Activated T-helper 2 cell treated with anti-CD3 and anti-CD28 coated beads, Interferon-gamma antibody, Interleukin-2, Interleukin-4, amounts not matched to agents 10 μg/mL and 5 μg/mL and 100 μg/mL, durations not matched to agents 14 hours and 24 hours and 36 hours (primary cell): ENCODE data around the gene DCP1B. TPM values are rescaled to one million over a fixed set of nuclear protein-coding genes. Genes with fewer than 3 reads are reported as not detected.

Experiments
- DNase-seq: peaks from one replicate; pipeline ENCODE4 v3.0.0; 2021; ENCODE audit warnings: low spot score
- H3K27ac Mint-ChIP-seq: one replicate; pipeline ENCODE4 v1.8.0; 2021; ENCODE audit warnings: mixed read lengths
- H3K27me3 Mint-ChIP-seq: one replicate; pipeline ENCODE4 v1.8.0; 2021; ENCODE audit warnings: low read depth, mixed read lengths
- H3K36me3 Mint-ChIP-seq: one replicate; pipeline ENCODE4 v1.8.0; 2021; ENCODE audit warnings: low read depth, mixed read lengths
- H3K4me1 Mint-ChIP-seq: one replicate; pipeline ENCODE4 v1.8.0; 2021; ENCODE audit warnings: low read depth, mixed read lengths
- H3K4me3 Mint-ChIP-seq: one replicate; pipeline ENCODE4 v1.8.0; 2021; ENCODE audit warnings: low read depth, mild to moderate bottlenecking, moderate library complexity, mixed read lengths
- H3K9me3 Mint-ChIP-seq: one replicate; pipeline ENCODE4 v1.8.0; 2021; ENCODE audit warnings: mixed read lengths
- intact Hi-C: fragments of 100-400 bp; cut with micrococcal nuclease; formaldehyde crosslinking; loops from one replicate; pipeline ENCODE4 v1.15.1; 2023
- total RNA-seq: library from RNA; stranded (reverse); gene quantifications from 2 replicates; pipeline ENCODE4 v1.2.3, GENCODE V29; 2022

Gene DCP1B
- total RNA-seq, 1 donor from 2014 or later, result 9.2 TPM

GRCh38 chr12:2034633-2035430 lies 30.6 kb upstream of the DCP1B start:
- Mint-ChIP-seq H3K27ac (no peak overlapping the region), H3K36me3 (no peaks in the 10 kb centered on the region), H3K4me3 (peak overlapping the region; percentile 38), H3K4me1 (peaks cover 11% of the 10 kb centered on the region), H3K9me3 (no peaks in the 10 kb centered on the region), H3K27me3 (peaks cover 53% of the 10 kb centered on the region)
- intact Hi-C loops, result loop anchor here (2.0 to 10.0 kb wide), 2 partner anchors 238 to 380 kb away; no protein-coding TSS in a partner anchor
- DNase-seq, result peak; percentile 79

- no peaks in the 10 kb centered on the region for H3K36me3 Mint-ChIP-seq
- H3K4me1 Mint-ChIP-seq, result peaks cover 11% of the 10 kb centered on the region
- H3K4me3 Mint-ChIP-seq, result no peak overlapping the region
- no peak overlapping the region for H3K27ac Mint-ChIP-seq
- no peaks in the 10 kb centered on the region for H3K9me3 Mint-ChIP-seq
- DNase-seq, result no peak
- intact Hi-C loops, result loop anchor here (10.0 kb wide), 1 partner anchor 378 kb away; no protein-coding TSS in a partner anchor
- peaks cover 45% of the 10 kb centered on the region for H3K27me3 Mint-ChIP-seq
Observed at GRCh38 chr12:2032506-2032905, 28.2 kb upstream of the DCP1B start.

- no peaks in the 10 kb centered on the region for H3K9me3 Mint-ChIP-seq
- intact Hi-C loops, result loop anchor here (10.0 kb wide), 1 partner anchor 375 kb away; no protein-coding TSS in a partner anchor
- no peak overlapping the region for H3K27ac Mint-ChIP-seq
- peaks cover 4% of the 10 kb centered on the region for H3K4me1 Mint-ChIP-seq
- H3K36me3 Mint-ChIP-seq, result no peaks in the 10 kb centered on the region
- no peak overlapping the region for H3K4me3 Mint-ChIP-seq
- no peak for DNase-seq
- H3K27me3 Mint-ChIP-seq, result peaks cover 26% of the 10 kb centered on the region
Observed at GRCh38 chr12:2029851-2030250, 25.6 kb upstream of the DCP1B start.

GRCh38 chr12:2027351-2027750 lies 23.1 kb upstream of the DCP1B start:
- peaks cover 26% of the 10 kb centered on the region for H3K27me3 Mint-ChIP-seq
- H3K4me1 Mint-ChIP-seq, result no peaks in the 10 kb centered on the region
- H3K9me3 Mint-ChIP-seq, result no peaks in the 10 kb centered on the region
- H3K36me3 Mint-ChIP-seq, result no peaks in the 10 kb centered on the region
- H3K4me3 Mint-ChIP-seq, result no peak overlapping the region
- intact Hi-C loops, result no loop called here
- no peak overlapping the region for H3K27ac Mint-ChIP-seq
- no peak for DNase-seq

- intact Hi-C loops, result no loop called here
Observed at GRCh38 chr12:2023365-2023764, 19.1 kb upstream of the DCP1B start.

GRCh38 chr12:2020511-2020910 lies 16.3 kb upstream of the DCP1B start:
- no peak for DNase-seq
- Mint-ChIP-seq H3K27ac (no peak overlapping the region), H3K9me3 (no peaks in the 10 kb centered on the region), H3K4me3 (no peak overlapping the region), H3K4me1 (no peaks in the 10 kb centered on the region), H3K27me3 (peaks cover 28% of the 10 kb centered on the region), H3K36me3 (no peaks in the 10 kb centered on the region)
- intact Hi-C loops, result no loop called here

More at GRCh38 chr12:2023365-2023764, 19.1 kb upstream of the DCP1B start:
- no peak for DNase-seq
- H3K9me3 Mint-ChIP-seq, result no peaks in the 10 kb centered on the region
- H3K4me3 Mint-ChIP-seq, result no peak overlapping the region
- H3K36me3 Mint-ChIP-seq, result no peaks in the 10 kb centered on the region
- peaks cover 26% of the 10 kb centered on the region for H3K27me3 Mint-ChIP-seq
- H3K4me1 Mint-ChIP-seq, result no peaks in the 10 kb centered on the region
- no peak overlapping the region for H3K27ac Mint-ChIP-seq

- H3K9me3 Mint-ChIP-seq, result no peaks in the 10 kb centered on the region
- no peak for DNase-seq
- H3K36me3 Mint-ChIP-seq, result no peaks in the 10 kb centered on the region
- H3K4me1 Mint-ChIP-seq, result no peaks in the 10 kb centered on the region
- no peak overlapping the region for H3K4me3 Mint-ChIP-seq
- H3K27me3 Mint-ChIP-seq, result peaks cover 23% of the 10 kb centered on the region
- no peak overlapping the region for H3K27ac Mint-ChIP-seq
- intact Hi-C loops, result no loop called here
Observed at GRCh38 chr12:2019126-2019525, 14.9 kb upstream of the DCP1B start.

GRCh38 chr12:2018391-2018790 lies 14.1 kb upstream of the DCP1B start:
- DNase-seq, result no peak
- intact Hi-C loops, result no loop called here
- Mint-ChIP-seq H3K27me3 (peaks cover 20% of the 10 kb centered on the region), H3K4me1 (no peaks in the 10 kb centered on the region), H3K9me3 (no peaks in the 10 kb centered on the region), H3K27ac (no peak overlapping the region), H3K4me3 (no peak overlapping the region), H3K36me3 (no peaks in the 10 kb centered on the region)

GRCh38 chr12:2017546-2018337 lies 13.5 kb upstream of the DCP1B start:
- intact Hi-C loops, result no loop called here
- H3K27me3 Mint-ChIP-seq, result peaks cover 17% of the 10 kb centered on the region
- H3K9me3 Mint-ChIP-seq, result no peaks in the 10 kb centered on the region
- no peak for DNase-seq
- no peak overlapping the region for H3K4me3 Mint-ChIP-seq
- H3K36me3 Mint-ChIP-seq, result no peaks in the 10 kb centered on the region
- no peaks in the 10 kb centered on the region for H3K4me1 Mint-ChIP-seq
- no peak overlapping the region for H3K27ac Mint-ChIP-seq

GRCh38 chr12:2016862-2017545 lies 12.7 kb upstream of the DCP1B start:
- DNase-seq, result no peak
- Mint-ChIP-seq H3K36me3 (no peaks in the 10 kb centered on the region), H3K4me3 (no peak overlapping the region), H3K4me1 (no peaks in the 10 kb centered on the region), H3K27me3 (peaks cover 14% of the 10 kb centered on the region), H3K27ac (no peak overlapping the region), H3K9me3 (no peaks in the 10 kb centered on the region)
- intact Hi-C loops, result no loop called here

GRCh38 chr12:2014231-2014630 lies 10.0 kb upstream of the DCP1B start:
- Mint-ChIP-seq H3K36me3 (no peaks in the 10 kb centered on the region), H3K4me1 (peaks cover 3% of the 10 kb centered on the region), H3K27me3 (peaks cover 18% of the 10 kb centered on the region), H3K27ac (no peak overlapping the region), H3K9me3 (no peaks in the 10 kb centered on the region), H3K4me3 (no peak overlapping the region)
- no peak for DNase-seq
- intact Hi-C loops, result no loop called here

GRCh38 chr12:2013527-2014223 lies 9.4 kb upstream of the DCP1B start:
- Mint-ChIP-seq H3K4me3 (no peak overlapping the region), H3K27ac (no peak overlapping the region)

More at GRCh38 chr12:2013527-2014223, 9.4 kb upstream of the DCP1B start:
- H3K9me3 Mint-ChIP-seq, result no peaks in the 10 kb centered on the region
- no peak for DNase-seq
- H3K36me3 Mint-ChIP-seq, result no peaks in the 10 kb centered on the region
- H3K4me1 Mint-ChIP-seq, result peaks cover 3% of the 10 kb centered on the region
- peaks cover 17% of the 10 kb centered on the region for H3K27me3 Mint-ChIP-seq
- intact Hi-C loops, result no loop called here
